Stomach (tissue), 4 donors: Measurements from ENCODE around the gene ABHD17B.

Source experiments
- POLR2AphosphoS5 ChIP-seq, 3 donors: sonication (generic); formaldehyde crosslinking; IDR thresholded peaks; one replicate each; pipeline ENCODE4 v1.6.1; 2016; ENCODE audit warnings: antibody characterized with exemption in 3 of 3
- TF ChIP-seq, protein P1 (sequence below), 7 experiments: fragments of 450-650 bp in 4 of 7; fragments of 200-600 bp in 3 of 7; sonication (generic) in 3 of 7; IDR thresholded peaks; one replicate each; pipeline ENCODE4 v1.5.1; 2016 to 2019; ENCODE audit warnings: antibody characterized with exemption in 7 of 7, control low read depth in 2 of 7, mild to moderate bottlenecking in 1 of 7

DNA sequence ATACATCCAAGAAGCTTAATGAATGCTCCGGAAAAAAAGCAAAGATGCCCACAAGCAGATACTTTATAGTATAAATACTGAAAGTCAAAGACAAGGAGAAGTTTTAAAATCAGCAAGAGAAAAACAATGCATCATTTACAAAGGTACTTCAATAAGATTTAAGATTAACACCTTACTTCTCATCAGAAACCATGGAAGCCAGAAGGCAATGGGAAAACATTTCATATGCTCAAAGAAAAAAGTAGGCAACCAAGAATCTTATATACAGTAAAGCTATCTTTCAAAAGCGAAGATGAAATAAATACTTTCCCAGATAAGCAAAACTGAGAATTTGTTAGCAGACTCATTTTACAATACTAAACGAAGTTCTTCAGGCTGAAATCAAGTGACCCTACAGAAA, 51.1 kb downstream of the ABHD17B start:
- TF ChIP-seq, protein P1, sequence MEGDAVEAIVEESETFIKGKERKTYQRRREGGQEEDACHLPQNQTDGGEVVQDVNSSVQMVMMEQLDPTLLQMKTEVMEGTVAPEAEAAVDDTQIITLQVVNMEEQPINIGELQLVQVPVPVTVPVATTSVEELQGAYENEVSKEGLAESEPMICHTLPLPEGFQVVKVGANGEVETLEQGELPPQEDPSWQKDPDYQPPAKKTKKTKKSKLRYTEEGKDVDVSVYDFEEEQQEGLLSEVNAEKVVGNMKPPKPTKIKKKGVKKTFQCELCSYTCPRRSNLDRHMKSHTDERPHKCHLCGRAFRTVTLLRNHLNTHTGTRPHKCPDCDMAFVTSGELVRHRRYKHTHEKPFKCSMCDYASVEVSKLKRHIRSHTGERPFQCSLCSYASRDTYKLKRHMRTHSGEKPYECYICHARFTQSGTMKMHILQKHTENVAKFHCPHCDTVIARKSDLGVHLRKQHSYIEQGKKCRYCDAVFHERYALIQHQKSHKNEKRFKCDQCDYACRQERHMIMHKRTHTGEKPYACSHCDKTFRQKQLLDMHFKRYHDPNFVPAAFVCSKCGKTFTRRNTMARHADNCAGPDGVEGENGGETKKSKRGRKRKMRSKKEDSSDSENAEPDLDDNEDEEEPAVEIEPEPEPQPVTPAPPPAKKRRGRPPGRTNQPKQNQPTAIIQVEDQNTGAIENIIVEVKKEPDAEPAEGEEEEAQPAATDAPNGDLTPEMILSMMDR (IDR thresholded peaks at IDR 0.05): no peak
- no peak for TF ChIP-seq POLR2AphosphoS5 (IDR thresholded peaks at IDR 0.05)
